Measurements from ENCODE around the gene CDHR3.
A peak's percentile ranks its signal among the peaks of the same experiment; 100 is the strongest.
"Not testable (repeated sequence)": the region's sequence is repeated elsewhere in the genome, so short reads cannot be mapped to it uniquely, and the experiment has no call there.

The CDHR3 gene

DNA sequence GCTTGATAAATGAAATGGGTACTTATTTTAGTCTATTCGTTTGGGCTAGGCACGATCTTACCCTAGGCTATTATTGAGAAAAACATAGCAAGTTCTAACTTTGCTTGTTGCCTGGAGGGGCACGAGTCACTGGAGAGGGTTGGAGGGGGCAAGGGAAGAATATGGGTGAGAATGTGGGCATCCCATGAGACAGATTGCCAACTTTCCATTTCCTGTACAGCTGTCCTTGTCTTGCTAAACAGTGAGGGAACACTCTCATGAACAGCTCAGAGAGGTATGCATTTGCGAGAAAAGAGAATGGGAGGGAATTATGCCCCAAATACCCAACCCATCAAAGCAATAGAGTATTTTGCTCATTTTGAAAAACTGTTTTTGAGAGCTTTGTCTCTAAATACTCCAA, 9.2 kb downstream of the CDHR3 start:
- DNase-seq, result no peak

DNA sequence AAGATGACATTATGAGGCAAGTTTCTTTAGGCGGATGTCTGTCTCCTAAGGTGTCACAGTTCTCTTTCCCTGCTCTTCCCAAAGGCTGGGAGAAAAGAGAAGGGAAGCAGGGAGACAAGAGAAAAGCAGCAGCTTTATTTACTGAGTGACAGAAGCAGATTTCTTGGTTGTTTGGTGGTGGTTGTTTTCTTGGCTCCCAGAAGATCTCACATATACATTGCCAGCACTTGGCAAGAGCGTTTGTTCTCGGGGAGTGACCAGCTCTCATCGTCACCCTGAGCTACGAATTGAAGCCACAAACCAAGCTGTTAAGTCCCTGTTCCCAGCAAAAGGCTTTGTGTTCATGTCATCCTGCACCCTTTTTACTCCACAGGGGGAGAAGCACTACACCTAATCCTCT, 11.4 kb downstream of the CDHR3 start:
- no peak for DNase-seq

DNA sequence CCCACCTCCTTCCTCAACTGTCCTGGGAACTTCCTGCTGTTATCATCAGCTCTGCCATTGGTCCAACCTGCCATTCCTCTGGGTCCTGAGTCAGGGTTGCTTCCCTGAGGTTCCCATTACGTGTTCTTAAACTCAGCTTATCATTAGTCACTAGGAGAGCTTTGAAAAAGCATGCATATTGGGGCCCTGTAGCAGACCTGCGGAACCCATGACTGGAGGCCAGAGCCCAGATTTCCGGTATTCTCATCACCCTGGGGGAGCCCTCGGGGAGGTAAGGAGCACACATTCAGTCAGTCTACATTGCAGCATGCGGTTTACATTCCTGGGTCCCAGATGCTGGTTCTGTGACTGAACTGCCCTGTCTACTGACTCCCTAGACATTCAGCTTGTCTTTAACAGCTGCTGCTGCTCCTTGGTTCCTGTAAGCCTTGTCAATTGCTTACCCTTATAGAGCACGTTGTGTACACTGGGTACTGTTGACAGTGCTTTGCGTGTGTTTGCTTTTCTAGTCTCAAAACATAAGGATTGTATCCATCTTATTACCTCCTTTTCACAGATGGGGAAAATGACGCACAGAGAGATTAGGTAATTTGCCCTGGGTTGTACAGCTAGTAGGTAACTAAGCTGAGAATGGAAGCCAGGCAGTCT, 12.8 kb downstream of the CDHR3 start:
- peak in 1 of 2 experiments; percentile 40 for DNase-seq

DNA sequence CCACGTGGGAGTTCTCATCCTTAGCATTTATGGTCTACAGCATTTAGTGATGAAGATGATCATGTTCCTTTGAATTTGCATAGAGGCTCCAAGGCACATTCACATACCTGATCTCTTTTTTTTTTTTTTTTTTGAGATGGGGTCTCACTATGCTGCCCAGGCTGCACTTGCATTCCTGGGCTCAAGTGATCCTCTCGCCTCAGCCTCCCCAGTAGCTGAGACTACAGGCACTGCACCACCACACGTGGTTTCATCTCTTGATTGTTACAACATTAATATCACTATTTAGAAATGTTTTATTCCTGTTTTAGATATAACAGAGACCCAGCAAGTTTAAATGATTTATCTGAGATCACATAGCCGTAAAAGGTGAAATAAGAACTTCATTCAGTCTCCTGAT, 13.8 kb downstream of the CDHR3 start:
- DNase-seq, result no peak

DNA sequence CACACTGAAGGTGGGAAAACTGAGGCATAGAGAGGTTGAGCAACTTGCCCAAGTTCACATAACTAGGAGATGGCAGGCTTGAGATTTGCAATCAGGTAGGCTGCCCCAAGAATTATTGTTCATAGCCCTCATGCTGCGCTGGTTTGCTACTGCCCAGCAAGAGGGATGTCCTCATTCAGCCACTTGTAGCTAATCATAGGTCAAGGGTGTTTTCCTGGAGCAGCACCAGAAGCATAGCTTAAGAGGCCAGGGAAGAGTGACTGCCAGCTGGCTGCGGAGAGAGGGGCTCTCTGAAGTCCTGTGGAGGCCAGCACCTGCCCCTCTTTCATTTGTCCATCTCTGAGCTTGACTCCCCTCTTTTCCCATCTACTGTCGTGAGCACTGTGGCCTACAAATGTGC, 15.0 kb downstream of the CDHR3 start:
- no peak for DNase-seq

DNA sequence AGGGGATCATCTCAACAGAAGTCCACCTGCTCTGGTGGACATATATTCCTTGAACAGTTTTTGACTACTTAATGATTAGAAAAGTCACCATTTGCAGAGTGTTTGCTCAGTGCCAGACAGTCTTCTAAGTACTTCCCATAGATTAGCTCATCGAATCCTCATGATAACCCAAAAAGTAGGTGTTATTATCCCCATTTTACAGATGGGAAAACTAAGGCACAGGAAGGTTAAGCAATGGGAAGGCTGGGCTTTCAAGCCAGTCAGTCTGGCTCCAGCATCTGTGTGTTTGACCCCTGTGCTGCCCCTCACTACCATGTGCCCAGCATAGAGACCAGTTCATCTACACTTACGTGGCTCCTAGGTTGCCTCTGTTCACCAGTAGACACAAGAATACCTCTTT, 15.9 kb downstream of the CDHR3 start:
- no peak for DNase-seq

DNA sequence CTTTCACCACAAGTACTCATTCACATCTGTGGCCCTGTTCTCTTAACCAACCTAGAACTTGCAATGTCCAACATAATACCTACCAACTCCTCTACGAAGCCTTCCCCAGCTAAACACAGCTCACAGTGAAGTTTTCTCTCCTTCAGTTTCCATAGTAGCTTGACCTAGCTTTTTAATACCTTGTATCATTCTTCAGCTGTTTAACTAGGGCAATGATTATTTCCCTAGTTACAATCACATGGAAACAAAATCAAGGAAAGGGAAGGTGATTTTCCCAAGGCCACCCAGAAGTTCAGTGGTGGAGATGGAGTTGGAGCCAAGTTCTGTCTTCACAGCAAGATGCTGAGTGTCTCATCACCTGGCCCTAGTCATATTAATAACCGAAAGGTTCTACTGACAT, 16.3 kb downstream of the CDHR3 start:
- DNase-seq, result no peak

DNA sequence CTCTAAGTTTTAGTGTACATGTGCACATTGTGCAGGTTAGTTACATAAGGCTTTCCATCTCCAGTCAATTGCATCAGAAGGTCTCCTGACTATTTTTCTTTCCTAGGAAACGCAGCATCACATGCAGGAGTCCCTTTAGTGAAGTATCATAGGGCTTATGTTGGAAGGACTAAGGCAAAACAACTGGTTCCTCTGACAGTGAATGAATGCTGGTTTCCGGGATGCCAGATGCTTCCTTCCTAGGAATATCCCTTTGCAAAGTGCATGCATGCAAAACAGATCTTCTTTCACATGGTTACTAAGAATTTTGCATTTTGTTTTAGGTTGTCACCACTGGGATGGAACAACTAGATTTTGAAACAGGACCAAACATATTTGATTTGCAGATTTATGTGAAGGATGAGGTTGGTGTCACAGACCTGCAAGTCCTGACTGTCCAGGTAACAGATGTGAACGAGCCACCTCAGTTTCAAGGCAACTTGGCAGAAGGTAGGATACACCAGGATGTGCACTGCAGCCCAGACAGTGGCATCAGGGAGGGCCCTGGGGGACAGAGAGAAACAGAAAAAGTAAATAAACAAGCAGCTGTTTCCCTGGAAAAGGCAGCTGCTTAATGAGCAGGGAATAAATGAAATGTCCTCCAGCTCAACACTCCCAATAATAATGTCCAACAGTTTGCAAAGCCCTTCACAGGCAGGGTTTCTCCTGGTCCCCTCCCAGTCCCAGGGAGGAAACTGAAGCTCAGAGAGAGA, 17.8 kb downstream of the CDHR3 start:
- peak in 1 of 2 experiments; percentile 37 for DNase-seq

DNA sequence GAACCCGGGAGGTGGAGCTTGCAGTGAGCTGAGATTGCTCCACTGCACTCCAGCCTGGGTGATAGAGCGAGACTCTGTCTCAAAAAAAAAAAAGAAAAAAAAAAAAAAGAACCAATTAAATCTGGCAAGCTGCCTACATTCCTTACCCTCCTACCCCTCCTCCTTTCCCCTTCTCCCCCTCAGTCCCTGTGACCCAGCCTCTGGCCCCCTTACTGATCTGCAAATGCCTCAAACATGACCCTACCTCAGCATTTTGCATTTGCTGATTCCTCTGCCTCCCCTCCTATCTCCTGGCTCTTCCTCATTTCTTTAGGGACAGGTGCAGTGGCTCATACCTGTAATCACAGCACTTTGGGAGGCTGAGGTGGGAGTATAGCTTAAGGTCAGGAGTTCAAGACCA, 19.3 kb downstream of the CDHR3 start:
- no peak for DNase-seq

DNA sequence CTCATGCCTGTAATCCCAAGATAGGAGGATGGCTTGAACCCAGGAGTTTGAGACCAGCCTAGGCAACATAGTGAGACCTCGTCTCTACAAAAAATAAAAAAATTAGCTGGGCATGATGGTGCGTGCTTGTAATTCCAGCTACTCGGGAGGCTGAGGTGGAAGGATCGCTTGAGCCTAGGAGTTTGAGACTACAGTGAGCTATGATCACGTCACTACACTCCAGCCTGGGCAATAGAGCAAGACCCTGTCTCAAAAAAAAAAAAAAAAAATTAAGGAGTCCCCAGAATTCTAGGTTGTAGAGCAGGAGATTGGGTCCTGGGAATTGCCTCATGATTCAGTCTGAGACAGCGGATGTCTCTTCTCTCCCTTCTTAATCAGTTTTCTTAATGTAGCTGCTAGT, 21.7 kb downstream of the CDHR3 start:
- not testable (repeated sequence) for DNase-seq

DNA sequence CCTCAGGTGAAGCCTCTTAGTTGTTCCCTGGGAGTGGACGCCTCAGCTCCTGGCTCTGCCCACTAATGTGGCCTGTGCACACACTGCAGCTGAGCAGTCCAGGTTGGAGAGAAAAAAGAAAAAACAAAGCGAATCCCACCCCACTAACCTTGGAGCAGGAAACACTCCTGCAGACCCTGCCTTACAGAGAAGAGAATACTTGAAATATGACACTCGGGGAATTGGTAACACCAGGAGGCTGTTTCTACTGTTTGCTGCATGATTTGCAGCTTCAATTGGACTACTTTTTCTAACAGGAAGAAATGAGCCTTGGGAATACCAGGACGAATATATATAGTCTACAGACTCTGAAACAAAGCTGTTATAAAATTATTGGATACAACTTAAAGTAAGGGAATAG, 22.2 kb downstream of the CDHR3 start:
- DNase-seq, result peak in 1 of 2 experiments; percentile 28

DNA sequence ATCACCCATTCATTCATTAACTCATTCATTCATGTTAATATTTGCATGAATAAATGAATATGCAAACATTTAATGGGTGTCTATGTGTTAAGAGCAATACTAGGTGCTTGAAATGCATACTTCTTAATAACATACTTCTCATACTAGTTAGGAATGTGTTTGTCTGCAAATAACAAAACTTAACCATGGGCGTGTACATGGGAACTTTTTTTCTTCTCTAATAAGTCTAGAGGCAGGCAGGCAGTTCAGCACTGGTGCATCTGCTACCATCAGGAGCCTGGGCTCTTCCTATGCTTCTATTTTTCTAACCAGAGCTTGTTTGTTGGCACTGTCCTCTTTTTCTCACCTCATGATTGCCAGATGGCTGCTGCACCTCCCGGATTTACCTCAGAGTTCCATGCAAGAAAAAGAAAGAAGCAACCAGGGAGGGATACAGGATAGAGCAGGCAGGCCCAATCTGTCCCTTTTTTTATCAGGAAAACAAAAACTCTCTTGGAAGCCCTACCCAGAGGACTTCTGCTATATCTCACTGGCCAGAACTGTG, 22.7 kb downstream of the CDHR3 start:
- DNase-seq, result no peak

DNA sequence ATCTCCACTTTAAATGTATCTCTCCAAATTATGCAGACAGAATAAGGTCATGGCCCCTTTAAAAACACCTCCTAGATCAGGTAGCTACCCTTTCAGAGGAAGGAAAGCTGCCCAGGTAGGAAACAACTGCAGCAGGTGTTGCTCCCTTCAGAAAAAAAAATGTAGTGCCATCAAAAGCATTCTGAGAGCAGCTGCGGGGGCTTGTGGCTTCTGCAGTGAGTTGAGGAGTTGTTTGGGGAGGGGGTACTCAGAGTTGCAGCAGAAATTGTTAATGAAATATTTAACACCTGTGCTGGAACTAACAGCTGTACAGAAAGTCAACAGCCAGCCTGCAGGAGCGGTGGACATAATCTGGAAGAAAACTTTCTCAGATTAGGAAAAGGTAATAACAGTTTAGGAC, 24.0 kb downstream of the CDHR3 start:
- peak in 1 of 2 experiments; percentile 17 for DNase-seq

DNA sequence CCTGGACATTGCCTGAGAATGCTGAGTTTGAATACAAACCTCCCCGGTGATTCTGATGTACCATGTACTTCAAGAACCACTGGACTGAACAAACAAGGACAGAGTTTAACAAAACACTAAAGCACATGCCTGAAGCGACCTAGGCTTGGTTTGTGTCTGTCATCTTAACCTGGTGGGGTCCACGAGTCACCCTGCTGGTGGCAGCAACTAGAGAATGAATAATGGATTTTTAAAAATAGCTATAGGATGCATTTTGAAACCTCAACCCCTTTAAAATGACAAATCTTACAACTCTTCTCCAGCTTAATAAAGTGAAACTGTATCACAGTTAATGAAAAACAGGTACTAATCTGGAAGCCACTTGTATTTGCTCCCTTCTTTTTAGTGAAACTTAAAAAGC, 25.2 kb downstream of the CDHR3 start:
- no peak for DNase-seq

DNA sequence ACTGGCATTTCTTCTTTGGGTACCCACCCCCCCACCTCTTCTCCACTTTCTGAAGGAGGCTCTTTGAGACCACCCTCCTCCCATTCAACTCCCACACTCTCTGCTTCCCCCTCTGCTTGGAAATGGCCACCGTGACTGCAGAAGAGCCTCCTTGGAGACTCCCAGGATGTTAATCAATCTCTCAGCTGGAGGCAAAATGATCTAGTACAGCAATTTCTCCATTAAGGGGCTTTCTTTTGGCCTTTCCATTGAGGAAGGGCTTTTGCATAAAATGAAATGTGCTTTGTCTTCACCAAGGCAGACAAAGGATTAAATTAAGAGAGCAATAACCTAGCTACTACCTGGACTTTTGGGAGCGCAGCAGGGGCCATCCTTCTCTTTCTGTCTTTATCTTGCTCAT, 26.1 kb downstream of the CDHR3 start:
- DNase-seq, result no peak

DNA sequence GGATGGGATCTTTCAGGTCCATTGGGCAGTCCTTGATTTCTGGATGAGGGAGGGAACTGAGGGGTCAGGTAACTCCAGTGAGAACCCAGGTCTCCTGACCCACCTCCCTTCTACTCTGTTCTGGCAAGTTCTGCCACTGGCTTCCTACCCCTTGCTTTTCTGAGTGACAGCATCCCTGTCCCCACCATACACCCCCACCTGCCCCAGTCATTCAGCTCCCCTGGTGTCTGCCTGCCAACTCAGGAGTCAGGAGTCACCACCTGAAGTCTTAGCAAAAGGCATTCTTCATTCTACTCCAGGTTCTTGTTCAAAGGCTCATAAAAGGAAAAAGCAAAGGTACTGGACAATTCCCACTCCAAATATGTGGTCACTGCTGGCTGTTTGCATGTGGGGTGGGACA, 26.6 kb downstream of the CDHR3 start:
- DNase-seq, result no peak

DNA sequence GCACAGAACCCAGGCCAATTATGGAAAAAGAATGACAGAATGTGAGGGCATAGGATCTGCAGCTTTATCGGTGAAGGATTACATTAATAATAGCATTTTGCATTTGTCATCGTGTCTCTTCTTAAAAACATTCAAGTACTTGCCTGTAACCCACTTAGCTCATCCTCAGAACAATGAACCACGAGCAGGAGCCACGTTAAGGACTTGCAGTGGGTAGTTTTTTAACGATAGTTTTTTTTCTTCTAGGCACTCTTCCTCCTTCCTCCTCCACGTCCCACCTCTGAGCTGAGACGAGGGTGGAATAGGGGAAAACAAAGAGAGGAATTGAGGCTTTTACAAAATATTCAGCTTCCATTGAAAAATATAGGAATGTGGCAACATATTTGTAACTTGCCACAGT, 27.1 kb downstream of the CDHR3 start:
- no peak for DNase-seq

DNA sequence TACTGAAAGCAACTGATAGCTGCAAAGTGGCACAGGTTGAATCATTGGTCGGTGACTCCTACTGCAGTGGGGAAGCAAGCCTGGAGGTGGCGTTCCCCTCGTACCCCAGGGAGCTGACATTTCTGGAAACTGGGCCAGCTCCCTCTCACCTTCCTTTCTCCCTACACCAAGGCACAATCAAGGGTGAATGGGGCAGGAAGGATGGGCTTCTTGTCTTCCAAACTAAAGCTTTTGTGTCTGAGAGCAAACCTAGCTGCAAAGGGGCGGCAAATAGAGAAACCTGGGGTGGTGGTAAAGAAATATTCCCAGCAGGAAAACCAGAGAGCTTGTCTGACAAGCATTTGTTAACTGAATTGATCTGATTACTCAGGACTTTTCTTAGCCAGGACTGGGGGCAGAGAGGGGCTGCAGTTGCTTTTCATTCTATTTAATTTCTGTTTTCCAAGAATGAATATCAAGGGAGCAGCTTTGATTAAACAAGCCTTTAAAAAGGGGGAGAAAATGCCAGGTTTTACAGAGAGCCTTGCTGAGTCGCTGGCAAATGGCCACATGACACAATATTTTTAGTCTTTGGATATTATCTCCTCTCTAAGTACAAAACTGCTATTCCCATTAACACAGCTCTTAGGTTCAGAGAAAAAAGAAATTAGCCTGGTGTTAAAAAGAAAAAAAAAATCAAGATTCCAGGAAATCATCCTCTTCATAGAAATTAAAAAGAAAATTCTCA, 27.8 kb downstream of the CDHR3 start:
- DNase-seq, result peak; percentile 73 to 81

DNA sequence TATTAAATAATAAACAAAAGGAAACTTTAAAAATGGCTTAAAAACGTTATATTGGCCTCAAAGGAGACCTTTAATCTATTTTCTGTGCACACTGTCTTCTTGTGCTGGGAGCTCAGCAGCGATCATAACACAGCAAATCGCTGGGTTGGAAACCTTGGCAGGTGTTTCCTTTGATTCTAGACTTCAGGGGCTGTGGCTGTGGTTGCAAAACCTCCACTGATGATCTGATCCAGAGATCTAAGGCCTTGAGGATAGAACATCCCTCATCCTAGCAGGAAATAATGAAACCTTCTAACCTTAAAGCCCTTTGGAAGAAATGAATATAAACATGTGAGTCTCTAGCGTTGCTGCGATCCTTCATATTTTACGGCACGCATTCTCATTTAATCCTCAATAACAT, 29.8 kb downstream of the CDHR3 start:
- DNase-seq, result peak in 1 of 2 experiments; percentile 37

DNA sequence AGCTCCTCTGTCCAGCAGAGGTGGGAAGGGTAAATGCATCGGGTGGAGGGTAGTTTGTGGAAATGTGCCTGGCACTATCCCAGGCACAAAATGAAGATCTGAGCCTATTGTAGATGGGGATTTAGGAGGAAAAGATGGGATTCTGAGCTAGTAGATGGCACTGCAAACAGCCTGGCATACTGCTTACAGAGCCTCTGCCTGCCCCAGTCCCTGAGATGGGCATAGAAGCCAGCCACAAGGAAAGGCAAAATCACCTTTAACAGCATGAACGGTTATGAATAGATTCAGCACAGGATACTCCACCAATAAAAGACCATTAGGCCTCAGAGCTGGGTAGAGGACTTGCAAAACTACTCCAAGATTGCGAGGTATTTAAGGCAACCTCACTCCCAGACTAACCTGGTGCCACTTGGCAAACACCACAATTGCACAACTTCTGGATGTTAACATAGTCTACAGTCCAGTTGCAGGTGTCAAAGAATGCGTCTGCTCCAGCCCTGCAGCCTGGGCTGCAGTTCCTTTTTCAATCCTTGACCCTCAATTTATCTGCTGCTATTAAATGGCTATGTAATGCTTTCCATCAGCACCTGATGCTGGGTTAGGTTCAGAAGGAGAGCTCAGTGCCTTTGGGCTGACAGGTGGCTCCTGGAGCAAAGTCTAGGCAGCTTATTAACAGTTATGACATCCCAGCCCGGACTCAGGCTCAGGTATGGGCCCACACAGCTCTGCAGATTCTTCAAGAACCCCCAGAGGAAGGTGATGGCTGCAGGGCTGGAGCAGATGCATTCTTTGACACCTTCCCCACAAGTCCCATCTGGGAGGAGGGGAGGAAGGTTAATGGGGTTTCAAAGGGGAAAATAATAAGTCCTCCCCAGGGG, 34.0 kb downstream of the CDHR3 start:
- no peak for DNase-seq

DNA sequence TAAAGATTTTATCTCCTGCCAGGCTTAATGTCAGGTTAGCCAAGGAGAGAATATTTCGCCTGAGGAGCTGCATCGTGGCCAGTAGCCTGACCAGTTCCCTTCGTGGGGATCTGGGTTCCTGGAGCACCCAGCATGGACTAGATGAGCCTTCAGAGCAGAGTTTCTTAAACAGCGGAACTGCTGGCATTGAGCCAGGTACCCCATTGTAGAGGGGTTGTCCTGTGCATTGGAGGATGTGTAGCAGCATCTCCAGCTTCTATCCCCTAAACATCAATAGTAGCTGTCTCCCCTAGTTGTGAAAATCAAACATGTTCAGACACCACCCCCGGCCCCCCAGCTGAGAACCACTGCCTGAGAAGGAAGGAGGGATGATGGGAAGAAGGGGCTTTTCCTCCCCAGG, 36.2 kb downstream of the CDHR3 start:
- no peak for DNase-seq

DNA sequence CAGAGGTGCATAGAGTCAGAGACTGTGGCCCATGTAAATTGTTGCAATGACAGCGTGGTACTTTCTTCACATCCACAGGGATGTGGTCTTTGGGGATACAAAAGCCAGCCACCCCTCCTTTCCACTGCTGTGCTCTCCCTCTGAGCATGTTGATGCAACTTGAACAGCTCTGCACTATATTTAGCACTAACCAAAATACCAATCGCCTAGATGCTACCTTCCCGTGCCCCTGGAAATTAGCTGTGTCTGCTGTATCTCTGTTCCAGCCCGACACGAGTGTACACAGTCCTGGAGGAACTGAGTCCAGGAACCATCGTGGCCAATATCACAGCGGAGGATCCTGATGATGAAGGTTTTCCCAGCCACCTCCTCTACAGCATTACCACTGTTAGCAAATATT, 38.1 kb downstream of the CDHR3 start:
- no peak for DNase-seq

DNA sequence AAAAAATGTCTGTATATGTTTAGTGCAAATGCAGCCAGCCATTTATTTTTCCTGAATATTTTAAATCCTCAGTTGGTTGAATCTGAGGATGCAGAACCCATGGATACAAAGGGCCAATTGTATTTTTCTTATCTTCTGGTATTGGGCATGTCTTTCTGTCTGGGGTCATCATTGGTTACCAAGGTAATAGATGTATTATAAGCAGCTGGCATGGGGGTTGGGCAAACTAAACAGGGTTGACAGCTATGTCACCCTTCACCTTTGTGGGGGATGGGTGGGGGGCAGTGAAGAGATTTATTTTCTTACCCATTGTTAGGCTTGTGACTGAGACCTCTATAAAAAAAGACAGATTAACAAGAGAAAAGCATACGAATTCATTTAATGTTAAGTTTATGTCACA, 38.8 kb downstream of the CDHR3 start:
- no peak for DNase-seq

Measured in NCI-H2081 (cell line).